Esophagus squamous epithelium (tissue), 5 donors: ENCODE data around the gene ZNF385A. TPM values are rescaled to one million over a fixed set of nuclear protein-coding genes. Genes with fewer than 3 reads are reported as not detected.

Experiments
- DNase-seq: peaks from one replicate; lab custom pipeline; 2025; lab: John Stamatoyannopoulos, UW
- H3K27ac ChIP-seq, 4 donors: fragments of 200-600 bp; sonication (generic); one replicate each; pipeline ENCODE4 v1.5.1; 2016 to 2019; ENCODE audit warnings: mild to moderate bottlenecking in 1 of 4
- H3K27me3 ChIP-seq, 4 donors: fragments of 200-600 bp; sonication (generic); 1 replicate in 3 of 4; 2 replicates in 1 of 4; pipeline versions ENCODE4 v1.5.1 to v1.6.0; 2017 to 2021; ENCODE audit warnings: antibody characterized with exemption in 1 of 4
- H3K36me3 ChIP-seq, 3 donors: fragments of 200-600 bp; sonication (generic); one replicate each; pipeline ENCODE4 v1.5.1; 2016 to 2019
- H3K4me1 ChIP-seq, 3 donors: fragments of 200-600 bp; sonication (generic); one replicate each; pipeline ENCODE4 v1.5.1; 2017 to 2019
- H3K4me3 ChIP-seq, 4 donors: fragments of 200-600 bp; sonication (generic); 1 replicate in 3 of 4; 2 replicates in 1 of 4; pipeline ENCODE4 v1.5.1; 2016 to 2019; ENCODE audit warnings: mild to moderate bottlenecking in 2 of 4, moderate library complexity in 1 of 4
- H3K9me3 ChIP-seq, 3 donors: fragments of 200-600 bp; sonication (generic); one replicate each; pipeline ENCODE4 v1.5.1; 2016 to 2019
- CTCF ChIP-seq, 6 experiments: fragments of 450-650 bp in 4 of 6; fragments of 200-600 bp in 2 of 6; sonication (generic) in 2 of 6; IDR thresholded peaks; one replicate each; pipeline ENCODE4 v1.5.1; 2016 to 2019; ENCODE audit warnings: antibody characterized with exemption in 6 of 6, mild to moderate bottlenecking in 4 of 6, moderate library complexity in 4 of 6
- POLR2A ChIP-seq, 4 donors: fragments of 450-650 bp; IDR thresholded peaks; one replicate each; pipeline ENCODE4 v1.6.1; 2017; ENCODE audit warnings: antibody characterized with exemption in 4 of 4, mild to moderate bottlenecking in 4 of 4, moderate library complexity in 3 of 4
- WGBS, 2 donors: methylation state at CpG; one replicate each; pipeline ENCODE4 v1.1.5; 2018; 5-methylcytosine and 5-hydroxymethylcytosine counted together
- intact Hi-C: fragments of 100-400 bp; cut with DNase I; formaldehyde crosslinking; loops from one replicate; pipeline ENCODE4 v1.15.0; 2022
- total RNA-seq, 4 donors: library from RNA; depleted of rRNA; stranded (reverse); fragments of >200 nt; gene quantifications; one replicate each; pipeline ENCODE4 v1.1.0, GENCODE V29; 2016
- donor health status: DM: yes; HTN: yes; CAD: no.

Gene ZNF385A
- total RNA-seq, 4 donors from 2014 or later = 25.2 to 106 (median 37.8) TPM

DNA sequence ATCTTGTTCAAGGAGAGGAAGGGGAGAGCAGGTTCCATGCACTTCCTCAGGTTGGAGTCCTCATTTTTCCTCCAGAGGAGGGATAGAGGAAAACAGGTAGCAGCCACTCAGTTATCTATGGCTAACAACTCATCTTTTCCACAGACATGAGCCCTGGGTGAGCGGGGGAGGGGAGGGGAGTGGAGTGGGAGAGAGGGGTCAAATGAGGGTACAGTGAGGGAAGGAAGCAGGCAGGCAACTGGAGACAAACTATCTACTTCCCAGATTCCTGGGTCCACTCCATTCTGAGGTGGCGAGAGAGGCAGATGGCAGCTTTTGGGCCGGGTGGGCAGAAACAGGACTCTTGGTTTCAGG, 2.6 kb upstream of the ZNF385A start:
- Histone ChIP-seq H3K36me3 (peaks cover 0 to 25% (median 0%) of the 10 kb centered on the region in 3 donors), H3K9me3 (no peaks in the 10 kb centered on the region), H3K27ac (peak overlapping the region; percentile 79 to 97 (median 90)), H3K4me1 (peaks cover 52 to 99% (median 64%) of the 10 kb centered on the region in 3 donors), H3K4me3 (no peak overlapping the region), H3K27me3 (no peaks in the 10 kb centered on the region)
- TF ChIP-seq CTCF (IDR thresholded peaks at IDR 0.05) (no peak), POLR2A (IDR thresholded peaks at IDR 0.05) (no peak)
- no peak for DNase-seq
- intact Hi-C loops = no loop called here
- 83 to 100% methylated on average over 2 to 3 of the region's 3 CpGs for WGBS, 2 donors

- H3K27me3 ChIP-seq = no peaks in the 10 kb centered on the region
- H3K4me3 ChIP-seq = no peak overlapping the region
- H3K4me1 ChIP-seq = peaks cover 49 to 94% (median 59%) of the 10 kb centered on the region in 3 donors
- H3K27ac ChIP-seq = peak overlapping the region; percentile 79 to 97 (median 90)
- intact Hi-C loops = no loop called here
- DNase-seq = no peak
- H3K36me3 ChIP-seq = peaks cover 0 to 31% (median 0%) of the 10 kb centered on the region in 3 donors
- H3K9me3 ChIP-seq = no peaks in the 10 kb centered on the region
- no peak for TF ChIP-seq POLR2A (IDR thresholded peaks at IDR 0.05)
- TF ChIP-seq CTCF (IDR thresholded peaks at IDR 0.05) = no peak
- WGBS, 2 donors = 81 to 88% methylated on average over 2 to 3 of the region's 3 CpGs
Observed at GRCh38 chr12:54386403-54387113, 2.0 kb upstream of the ZNF385A start.

DNA sequence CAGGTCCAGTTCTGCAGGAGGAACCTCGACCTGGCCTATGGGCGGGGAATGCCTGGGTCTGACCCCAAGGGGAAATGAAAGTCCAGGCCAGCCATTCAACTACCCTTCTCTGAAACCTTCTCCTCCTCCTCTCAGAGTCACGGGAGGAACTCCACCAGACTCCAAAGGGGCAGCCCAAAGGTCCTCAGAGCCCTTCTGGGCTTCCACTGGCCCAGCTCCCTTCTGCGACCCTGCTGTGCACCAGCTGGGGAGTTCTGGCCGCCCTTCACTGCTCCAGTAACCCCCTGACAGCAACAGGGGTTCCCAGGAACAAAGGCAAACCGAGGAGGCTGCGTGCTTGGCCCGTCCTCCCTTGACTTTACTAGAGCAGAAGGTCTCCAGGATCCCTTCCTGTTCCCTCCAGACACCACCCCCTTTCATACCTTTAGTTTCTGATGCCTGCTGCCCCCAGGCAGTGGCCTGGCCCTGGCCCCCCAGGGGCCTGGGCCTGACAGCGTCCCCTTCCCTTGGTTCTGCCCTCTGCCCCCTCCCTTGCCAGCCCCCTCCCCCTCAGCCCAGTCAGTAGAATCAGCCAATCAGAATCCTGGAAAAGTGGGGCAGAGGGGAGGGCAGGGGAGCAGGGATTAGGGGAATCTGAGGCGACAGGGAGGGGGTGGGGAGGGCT, 850 bp upstream of the ZNF385A start:
- Histone ChIP-seq H3K27me3 (no peaks in the 10 kb centered on the region), H3K4me3 (peak overlapping the region in 1 of 4 donors; percentile 7), H3K36me3 (peaks cover 0 to 42% (median 0%) of the 10 kb centered on the region in 3 donors), H3K9me3 (no peaks in the 10 kb centered on the region), H3K27ac (peak overlapping the region; percentile 66 to 97 (median 86)), H3K4me1 (peaks cover 45 to 85% (median 55%) of the 10 kb centered on the region in 3 donors)
- intact Hi-C loops = no loop called here
- TF ChIP-seq CTCF (IDR thresholded peaks at IDR 0.05) (no peak), POLR2A (IDR thresholded peaks at IDR 0.05) (no peak)
- DNase-seq = no peak
- 56 to 64% methylated on average over 5 to 7 of the region's 10 CpGs for WGBS, 2 donors

GRCh38 chr12:54383041-54383609, 1.4 kb downstream of the ZNF385A start:
- 56 to 57% methylated on average over 3 of the region's 3 CpGs for WGBS, 2 donors
- DNase-seq = no peak
- H3K27ac ChIP-seq = peak overlapping the region; percentile 66 to 97 (median 86)
- no peaks in the 10 kb centered on the region for H3K27me3 ChIP-seq
- no peaks in the 10 kb centered on the region for H3K9me3 ChIP-seq
- peaks cover 0 to 56% (median 5%) of the 10 kb centered on the region in 3 donors for H3K36me3 ChIP-seq
- H3K4me1 ChIP-seq = peaks cover 30 to 85% (median 45%) of the 10 kb centered on the region in 3 donors
- intact Hi-C loops = no loop called here
- no peak for TF ChIP-seq POLR2A (IDR thresholded peaks at IDR 0.05)
- TF ChIP-seq CTCF (IDR thresholded peaks at IDR 0.05) = no peak
- H3K4me3 ChIP-seq = no peak overlapping the region

DNA sequence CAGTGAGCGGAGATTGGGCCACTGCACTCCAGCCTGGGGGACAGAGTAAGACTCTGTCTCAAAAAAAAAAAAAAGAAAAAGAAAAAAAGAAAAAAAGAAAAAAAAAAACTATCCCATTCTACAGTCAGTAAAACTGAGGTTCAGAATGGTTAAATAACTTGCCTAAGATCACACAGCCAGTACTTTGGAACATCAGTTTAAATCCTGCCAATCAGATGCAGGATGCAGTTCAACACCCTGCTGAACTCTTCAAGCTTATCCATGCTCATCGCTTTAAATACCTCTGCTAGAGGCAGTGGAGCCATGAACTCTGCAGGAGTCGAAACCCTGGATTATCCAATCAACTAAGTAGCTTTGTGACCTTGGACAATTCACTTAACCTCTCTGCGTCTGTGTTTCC, 3.4 kb downstream of the ZNF385A start:
- Histone ChIP-seq H3K4me3 (no peak overlapping the region), H3K4me1 (peaks cover 18 to 85% (median 43%) of the 10 kb centered on the region in 3 donors), H3K9me3 (no peaks in the 10 kb centered on the region), H3K36me3 (peaks cover 0 to 73% (median 8%) of the 10 kb centered on the region in 3 donors), H3K27ac (no peak overlapping the region), H3K27me3 (no peaks in the 10 kb centered on the region)
- no peak for DNase-seq
- intact Hi-C loops = no loop called here
- no peak for TF ChIP-seq CTCF (IDR thresholded peaks at IDR 0.05)
- no peak for TF ChIP-seq POLR2A (IDR thresholded peaks at IDR 0.05)
- WGBS, 2 donors = 87 to 90% methylated on average over 4 of the region's 4 CpGs
